Measurements from ENCODE around the gene LYPLA2. TPM values are rescaled to one million over a fixed set of nuclear protein-coding genes. Genes with fewer than 3 reads are reported as not detected.
"Not testable (repeated sequence)": the region's sequence is repeated elsewhere in the genome, so short reads cannot be mapped to it uniquely, and the experiment has no call there.

The LYPLA2 gene
- polyA plus RNA-seq, 10 donors, result 26.3 to 43.4 (median 30.5) TPM

DNA sequence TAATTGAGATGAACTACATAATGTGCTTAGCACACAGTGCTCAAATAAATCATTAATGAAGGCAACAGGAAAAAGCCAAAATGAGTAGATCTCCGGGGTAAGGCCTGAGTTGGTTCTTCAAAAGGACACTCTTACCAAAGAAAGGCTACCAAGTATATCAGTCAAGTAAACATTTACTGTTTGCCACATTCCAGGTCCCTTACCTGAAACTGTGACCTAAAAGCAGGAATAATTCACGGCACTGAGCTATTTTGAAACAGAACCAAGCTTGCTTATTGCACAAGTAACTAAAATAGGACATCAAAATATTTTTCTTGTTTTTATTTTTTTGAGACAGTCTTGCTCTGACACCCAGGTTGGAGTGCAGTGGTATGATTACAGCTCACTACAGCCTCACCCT is 14.7 kb upstream of the LYPLA2 start:
- DNase-seq, result no peak

DNA sequence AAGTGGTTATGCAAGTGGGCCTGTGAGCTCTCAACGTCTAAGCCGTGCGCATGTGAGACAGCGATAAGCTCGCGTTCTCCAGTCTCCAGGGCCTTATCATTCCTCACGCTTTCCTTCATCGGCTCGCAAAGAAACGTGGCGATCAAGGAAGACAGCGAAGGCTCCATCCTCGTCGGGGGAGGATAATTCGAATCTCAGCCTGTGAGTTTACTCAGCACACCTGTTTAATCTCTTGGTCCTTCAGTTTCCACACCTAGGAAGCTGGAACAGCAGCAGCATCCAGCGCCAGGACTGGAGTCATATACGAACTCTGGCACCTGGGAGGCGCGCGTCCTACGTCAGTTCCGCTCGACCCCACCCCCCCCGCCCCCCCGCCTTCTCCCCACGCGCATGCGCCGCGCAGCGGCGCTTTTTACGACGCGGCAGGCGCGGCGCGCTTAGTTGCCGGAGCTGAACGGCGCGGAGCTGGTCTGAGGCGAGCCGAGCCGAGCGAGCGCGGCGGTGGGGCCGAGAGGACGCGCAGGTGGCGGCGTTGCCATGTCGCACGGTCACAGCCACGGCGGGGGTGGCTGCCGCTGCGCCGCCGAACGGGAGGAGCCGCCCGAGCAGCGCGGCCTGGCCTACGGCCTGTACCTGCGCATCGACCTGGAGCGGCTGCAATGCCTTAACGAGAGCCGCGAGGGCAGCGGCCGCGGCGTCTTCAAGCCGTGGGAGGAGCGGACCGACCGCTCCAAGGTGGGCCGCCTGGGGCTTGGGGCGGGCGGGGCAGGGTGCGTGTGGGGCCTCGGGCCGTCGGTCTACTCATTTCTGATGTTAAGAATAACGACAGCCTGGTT is 12.7 kb upstream of the LYPLA2 start, which contains the start of gene PITHD1:
Gene PITHD1, plus strand, starts transcription at position 440 of the 836 bp plus-strand sequence. Its CDS starts 98 bp downstream, at position 538.
- DNase-seq, result peak; percentile 82 to 94 (median 91)

DNA sequence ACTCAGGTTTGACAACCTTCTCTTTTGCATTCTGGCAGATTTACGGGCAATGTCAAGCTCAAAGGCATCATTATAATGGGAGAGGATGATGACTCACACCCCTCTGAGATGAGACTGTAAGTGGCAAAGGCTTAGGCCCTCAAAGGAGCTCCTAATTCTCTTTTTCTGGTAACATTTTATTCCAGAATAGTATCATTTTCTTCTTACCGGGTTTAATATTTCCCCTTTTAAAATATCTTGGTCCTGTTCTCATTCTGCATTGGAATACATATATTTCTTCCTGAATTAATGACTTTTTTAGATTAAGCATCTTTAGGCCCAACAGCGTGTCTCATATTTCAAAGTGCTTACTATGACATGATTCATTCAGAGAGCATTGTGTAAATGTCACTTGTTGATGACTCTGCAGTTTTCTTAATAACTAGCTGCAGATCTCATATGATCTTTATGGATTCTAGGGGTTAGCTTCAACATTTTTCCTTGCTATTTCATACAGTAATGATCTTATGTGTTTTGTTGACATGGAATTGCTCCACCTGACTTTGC is 11.0 kb upstream of the LYPLA2 start:
- DNase-seq, result no peak

DNA sequence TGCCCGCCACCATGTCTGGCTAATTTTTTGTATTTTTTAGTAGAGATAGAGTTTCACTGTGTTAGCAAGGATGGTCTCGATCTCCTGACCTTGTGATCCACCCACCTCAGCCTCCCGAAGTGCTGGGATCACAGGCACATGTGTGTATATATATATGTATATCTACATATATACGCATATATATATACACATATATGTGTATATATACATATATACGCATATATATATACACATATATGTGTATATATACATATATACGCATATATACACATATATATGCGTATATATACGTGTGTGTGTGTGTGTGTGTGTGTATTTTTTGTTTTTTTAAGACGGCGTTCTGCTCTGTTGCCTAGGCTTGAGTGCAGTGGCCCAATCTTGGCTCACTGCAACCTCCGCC is 7.8 kb upstream of the LYPLA2 start:
- not testable (repeated sequence) for DNase-seq

DNA sequence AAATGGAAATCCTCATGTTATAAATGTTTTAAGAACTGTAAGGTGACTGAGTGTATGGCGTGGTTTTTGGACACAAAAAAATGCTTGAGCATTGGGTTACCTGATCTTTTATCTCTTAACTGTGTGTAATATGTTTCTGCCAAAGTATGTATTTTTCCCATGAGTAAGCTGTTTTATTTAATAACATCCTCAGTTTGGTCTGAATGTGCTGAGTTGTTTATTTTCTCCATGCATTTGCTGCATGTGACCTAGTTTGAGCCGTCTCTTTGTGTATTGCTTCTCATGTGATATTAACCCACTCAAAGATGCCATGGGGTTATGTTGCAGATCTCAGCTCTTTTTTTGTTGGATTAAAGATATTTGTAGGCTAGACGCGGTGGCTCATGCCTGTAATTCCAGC is 6.1 kb upstream of the LYPLA2 start:
- no peak for DNase-seq

DNA sequence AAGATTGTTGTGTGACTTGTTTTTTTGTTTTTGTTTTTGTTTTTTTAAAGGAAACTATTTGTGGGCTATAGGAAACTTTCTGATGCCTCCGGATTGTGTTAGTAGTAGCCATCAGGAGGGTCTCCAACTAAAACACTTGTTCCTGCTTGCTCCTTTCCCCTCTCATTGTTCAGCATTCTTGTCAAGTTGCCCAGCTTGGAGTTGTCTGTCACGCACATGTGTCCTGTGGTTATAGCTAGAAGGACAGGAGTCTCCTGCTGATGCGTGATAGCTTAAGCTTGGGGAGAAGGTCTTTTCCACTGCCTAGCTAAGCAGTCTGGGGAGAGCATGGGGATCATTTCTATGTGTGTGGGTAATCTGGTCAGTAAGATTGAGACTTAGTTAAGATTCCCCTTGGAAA is 3.2 kb upstream of the LYPLA2 start:
- DNase-seq, result no peak

DNA sequence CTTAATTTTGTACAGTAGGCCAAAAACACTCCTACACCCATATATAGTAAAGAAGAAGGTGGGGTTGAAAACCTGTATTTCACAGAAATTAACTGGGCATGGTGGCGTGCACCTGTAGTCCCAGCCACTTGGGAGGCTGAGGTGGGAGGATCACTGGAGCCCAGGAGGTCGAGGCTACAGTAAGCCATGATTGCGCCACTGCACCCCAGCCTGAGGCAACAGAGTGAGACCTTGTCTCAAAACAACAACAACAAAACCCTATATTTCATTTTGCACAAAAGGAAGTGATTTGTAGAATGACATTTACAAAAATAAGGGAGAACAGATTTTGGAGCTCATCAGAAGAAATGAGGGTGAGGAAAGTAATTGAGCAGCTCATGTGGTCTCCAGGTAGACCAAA is 2.2 kb upstream of the LYPLA2 start:
- no peak for DNase-seq

DNA sequence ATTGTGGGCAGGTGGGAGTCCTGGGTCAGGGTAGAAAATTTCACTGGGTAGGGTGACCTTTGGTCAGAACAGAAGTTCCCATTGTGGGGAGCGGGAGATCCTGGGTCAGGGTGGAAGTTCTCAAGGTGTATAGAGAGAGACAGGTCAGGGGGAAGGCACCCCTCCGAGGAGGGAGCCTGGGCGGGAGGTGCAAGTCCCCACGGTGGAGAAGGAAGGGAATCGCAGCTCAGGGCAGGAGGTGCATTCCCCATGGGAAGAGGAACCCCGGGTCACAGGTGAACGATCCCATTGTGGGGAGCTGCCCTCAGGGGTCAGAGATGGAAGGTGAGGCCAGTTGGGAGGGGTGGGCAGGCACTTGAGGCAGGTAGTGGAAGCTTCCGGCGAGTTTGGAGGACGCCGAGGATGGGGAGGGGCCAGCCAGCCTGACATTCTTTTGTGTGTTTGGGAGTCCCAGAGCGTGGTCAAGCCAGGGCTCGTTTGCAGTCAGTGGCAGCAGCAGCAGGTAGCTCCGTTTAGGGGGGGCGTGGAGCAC is 637 bp downstream of the LYPLA2 start:
- peak in 1 of 3 donors; percentile 47 for DNase-seq

DNA sequence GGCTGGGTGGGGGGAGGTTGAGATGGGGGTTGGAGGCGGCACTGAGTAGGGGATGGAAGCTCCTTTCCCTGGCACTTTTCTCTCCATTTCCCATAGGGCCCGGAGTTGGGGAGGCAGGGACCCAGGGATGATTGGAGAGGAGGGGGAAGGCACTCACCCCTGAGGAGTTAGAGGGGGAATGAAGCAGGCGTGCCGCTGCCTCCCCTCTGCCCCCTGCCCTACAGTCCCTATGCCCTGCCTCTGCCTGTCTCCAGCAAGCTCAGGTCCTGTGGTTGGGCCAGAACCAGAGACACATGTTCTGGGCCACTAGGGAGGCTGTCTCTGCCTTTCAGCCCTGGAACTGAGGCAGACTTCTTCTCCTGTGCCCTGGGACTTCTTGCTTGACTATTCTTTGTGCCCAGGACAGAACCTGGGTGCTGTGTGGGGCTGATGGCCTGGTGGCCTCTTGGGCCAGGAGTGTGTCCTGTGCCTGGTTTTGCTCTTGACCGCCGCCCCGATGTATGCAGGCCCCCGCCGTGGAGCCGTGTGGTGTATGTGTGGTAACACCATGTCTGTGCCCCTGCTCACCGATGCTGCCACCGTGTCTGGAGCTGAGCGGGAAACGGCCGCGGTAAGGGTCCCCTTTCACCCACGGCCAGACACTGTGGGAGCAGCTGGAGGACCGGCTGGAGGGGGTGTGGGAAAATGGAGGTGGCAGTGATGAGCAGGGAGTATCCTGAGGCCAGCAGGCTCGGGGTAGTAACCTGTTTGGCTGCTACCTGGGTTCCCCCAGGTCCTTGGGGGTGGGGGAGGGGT is 1.4 kb downstream of the LYPLA2 start:
- DNase-seq, result no peak

DNA sequence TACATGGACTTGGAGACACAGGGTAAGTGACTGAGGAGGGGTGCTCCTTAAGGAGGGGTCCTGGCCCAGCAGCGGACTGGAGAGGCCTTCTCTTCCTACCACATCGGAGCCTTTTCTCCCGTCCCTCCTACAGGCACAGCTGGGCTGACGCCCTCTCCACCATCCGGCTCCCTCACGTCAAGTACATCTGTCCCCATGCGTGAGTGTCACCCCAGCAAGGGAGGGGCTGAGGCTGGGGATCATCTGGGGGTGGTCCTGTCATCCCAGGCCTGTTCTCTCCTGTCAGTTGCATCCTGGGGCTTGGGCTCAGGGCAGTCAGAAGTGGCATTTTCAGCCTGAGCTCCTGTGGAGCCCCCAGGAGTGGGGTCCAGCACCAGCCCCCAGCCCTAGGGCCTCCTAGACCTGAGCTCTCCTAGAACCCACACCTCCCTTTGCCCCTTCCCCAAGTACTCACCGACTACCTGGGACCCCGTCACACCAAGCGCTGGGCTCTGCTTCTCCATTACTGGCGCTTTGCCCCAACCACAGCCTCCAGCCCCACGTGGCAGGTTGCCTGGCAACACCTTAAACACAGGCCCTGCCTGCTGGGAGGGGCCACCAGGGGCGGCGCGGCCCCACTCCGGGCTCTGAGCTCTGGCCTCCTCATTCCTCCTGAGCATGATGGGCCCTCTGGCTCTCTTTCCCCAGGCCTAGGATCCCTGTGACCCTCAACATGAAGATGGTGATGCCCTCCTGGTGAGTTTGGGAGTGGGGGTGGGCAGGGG is 2.3 kb downstream of the LYPLA2 start:
- DNase-seq, result no peak

DNA sequence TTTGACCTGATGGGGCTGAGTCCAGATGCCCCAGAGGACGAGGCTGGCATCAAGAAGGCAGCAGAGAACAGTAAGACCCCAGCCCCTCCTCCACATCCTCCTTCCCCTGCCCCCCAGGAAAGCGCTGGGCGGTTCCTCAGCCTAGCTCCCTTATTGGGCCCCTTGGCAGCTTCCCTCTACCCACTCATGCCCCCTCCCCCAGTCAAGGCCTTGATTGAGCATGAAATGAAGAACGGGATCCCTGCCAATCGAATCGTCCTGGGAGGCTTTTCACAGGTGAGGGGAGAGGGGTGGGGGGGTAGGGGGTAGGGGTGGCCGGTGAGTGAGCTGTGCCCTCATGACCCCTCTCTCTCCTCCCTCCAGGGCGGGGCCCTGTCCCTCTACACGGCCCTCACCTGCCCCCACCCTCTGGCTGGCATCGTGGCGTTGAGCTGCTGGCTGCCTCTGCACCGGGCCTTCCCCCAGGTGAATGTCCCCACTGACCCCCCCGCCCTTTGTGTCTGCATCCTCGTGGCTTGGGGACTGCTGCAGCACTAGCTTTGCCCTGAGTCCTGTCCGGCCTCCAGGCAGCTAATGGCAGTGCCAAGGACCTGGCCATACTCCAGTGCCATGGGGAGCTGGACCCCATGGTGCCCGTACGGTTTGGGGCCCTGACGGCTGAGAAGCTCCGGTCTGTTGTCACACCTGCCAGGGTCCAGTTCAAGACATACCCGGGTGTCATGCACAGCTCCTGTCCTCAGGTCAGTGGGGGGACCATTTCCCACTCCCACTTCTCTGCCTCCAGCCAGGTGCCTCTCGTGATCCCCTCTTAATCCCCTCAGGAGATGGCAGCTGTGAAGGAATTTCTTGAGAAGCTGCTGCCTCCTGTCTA is 3.2 kb downstream of the LYPLA2 start:
- no peak for DNase-seq

DNA sequence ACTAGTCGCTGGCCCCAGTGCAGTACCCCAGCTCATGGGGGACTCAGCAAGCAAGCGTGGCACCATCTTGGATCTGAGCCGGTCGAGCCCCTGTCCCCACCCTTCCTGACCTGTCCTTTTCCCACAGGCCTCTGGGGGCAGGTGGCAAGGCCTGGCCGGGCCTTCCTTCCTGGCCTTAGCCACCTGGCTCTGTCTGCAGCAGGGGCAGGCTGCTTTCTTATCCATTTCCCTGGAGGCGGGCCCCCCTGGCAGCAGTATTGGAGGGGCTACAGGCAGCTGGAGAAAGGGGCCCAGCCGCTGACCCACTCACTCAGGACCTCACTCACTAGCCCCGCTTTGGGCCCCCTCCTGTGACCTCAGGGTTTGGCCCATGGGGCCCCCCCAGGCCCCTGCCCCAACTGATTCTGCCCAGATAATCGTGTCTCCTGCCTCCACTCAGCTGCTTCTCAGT is 3.8 kb downstream of the LYPLA2 start:
- DNase-seq, result not testable (repeated sequence)

DNA sequence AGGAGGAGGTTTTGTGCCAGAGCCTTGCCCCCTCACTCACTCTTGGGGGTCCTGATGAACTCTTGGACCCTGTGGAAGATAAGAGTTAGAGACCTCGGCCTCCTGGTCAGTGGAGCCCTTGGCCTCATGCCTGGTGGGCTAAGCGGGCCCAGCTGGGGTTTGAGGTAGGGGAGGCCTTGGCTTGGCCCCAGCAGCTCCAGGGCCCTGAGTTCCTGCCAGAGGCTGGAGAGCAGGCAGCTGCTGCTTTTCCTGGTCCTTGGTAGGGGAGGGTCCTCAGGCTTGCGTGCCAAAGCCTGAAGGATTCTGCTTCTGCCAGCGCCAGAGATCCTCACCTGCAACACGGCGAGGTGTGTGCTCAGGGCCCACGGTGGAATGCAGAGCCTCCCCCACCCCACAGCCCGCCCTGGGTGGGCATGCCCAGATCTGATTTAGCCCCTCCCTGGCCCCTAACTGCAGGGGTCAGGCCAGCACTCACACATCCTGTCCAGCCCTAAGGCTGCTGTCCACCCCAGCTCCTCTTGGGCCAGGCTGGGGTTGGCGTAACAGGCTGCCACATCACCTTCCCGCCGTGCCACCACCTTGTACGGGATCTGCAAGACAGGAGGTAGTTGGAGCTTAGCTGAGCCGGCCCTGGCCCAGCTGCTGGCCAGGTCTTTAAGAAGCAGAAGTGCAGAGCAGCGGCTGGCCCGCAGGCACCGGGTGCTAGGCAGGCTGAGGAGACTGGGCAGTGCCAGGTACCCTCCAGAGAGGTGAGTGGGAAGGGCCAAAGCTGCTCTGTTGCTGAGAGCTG is 4.9 kb downstream of the LYPLA2 start:
- DNase-seq, result no peak

DNA sequence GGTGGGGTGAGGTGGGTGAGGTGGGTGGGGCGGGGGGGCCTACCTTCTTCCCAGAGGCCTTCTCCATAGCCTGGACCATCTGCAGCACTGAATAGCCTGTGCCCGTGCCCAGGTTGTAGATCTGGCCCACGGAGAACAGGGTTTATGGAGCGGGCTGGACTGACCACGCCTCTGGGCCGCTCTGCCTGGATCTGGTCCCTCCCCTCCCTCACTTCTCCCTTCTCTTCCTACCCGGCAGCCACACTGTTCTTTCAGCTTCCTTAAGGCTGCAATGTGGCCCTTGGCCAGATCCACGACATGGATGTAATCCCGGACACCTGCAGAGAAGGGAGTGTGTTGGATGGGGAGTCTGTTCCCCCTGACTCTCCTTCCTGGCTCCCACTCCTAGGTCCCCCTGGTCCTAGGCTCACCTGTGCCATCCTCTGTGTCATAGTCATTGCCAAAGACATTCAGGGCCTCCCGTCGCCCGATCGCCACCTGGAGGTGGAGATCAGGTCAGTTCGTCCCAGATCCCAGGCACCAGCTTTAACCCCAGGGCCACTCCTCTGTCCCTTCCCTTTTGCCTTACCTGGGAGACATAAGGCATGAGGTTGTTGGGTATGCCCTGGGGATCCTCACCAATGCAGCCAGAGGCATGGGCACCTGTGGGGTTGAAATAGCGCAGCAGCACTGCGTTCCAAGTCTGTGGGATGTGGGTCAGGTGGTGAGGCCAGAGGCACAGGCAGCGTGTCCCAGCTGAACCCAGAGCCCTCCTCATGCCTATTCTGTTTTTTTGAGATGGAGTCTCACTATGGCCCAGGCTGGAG is 5.7 kb downstream of the LYPLA2 start:
- no peak for DNase-seq

DNA sequence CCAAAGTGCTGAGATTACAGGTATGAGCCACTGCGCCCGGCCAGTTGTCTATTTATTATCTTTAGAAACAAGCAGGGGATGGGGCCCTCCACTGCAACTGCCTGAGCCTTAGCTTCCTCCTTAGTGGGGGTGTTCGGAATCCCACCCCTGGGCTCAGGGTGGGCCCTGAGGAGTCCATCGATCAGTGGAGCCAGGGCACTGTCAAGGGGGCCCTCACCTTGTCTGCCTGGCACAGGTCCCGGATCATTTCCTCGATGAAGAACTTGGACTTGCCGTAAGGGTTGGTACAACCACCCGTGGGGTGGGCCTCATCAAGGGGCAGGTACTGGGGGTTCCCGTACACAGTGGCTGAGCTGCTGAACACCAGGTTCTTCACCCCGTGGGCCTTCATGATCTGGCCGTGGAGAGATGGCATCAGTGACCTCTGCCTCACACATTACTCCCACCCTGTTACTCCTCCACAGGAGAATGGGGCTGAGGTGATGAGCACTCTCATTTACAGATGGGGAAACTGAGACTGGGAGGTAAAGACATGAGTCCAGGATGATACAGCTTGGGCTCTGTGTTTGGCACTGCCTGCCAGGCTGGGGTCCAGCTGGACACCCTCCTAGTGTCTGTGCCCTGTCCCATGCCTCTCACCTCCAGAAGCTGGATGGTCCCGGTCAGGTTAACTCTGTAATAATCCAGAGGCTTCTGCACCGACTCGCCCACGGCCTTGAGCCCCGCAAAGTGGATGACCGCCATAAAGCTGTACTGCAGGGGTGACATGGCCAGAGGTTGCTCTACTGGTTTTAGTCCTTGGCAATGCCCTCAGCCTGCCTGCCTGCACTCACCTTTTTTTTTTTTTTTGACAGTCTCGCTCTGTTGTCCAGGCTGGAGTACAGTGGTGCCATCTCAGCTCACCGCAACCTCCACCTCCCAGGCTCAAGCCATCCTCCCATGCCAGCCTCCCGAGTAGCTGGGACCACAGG is 6.8 kb downstream of the LYPLA2 start:
- no peak for DNase-seq

DNA sequence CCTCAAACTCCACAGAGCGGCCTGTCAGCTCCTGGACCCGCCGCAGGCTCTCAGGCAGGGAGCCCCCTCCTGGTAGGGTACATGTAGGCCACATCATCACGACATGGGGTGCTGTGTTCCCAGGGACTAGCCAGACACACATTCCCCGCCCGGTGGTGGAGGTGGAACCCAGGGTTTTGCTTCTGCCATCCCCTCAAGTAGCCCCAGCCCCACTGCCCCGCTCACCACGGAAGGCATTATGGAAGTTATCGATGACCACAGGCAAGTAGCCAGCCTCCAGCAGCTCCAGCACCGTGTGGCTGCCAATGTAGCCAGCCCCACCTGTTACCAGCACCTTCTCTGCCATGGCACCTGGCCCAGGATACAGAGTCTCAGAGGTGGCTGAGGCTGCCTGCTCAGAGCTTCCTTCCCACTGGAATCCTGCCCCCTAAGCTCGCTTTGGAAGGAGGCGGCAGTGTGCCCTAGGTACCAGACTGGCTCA is 7.8 kb downstream of the LYPLA2 start:
- no peak for DNase-seq

DNA sequence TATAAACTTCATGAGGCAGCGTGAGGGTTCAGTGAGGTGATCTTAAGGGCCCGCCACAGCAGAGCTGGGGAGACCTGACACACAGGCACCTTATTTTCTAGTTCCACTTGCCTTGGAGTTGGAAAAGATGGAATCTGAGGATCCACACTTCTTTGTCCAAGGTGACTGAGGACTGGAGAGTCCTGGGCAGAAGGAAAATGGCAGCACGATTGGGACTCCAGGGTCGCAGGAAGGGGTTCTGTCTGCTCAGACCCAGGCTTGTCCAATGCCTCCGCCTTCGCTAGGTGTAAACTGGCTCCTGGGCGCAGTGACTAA is 8.3 kb downstream of the LYPLA2 start:
- DNase-seq, result no peak

All from muscle of back (tissue), 11 donors.